HepG2 (cell line): ENCODE results near the gene ATP6V0A1. TPM values are rescaled to one million over a fixed set of nuclear protein-coding genes. Genes with fewer than 3 reads are reported as not detected.

Experiments used
- GATAD1 ChIP-seq: IDR thresholded peaks from 2 replicates; pipeline ENCODE4 v1.6.1; 2016; ENCODE audit warnings: missing genetic modification reagents, missing compliant biosample characterization
- MAFG ChIP-seq: sonication (generic); formaldehyde crosslinking; IDR thresholded peaks from 2 replicates; pipeline ENCODE4 v1.5.1; 2020; ENCODE audit warnings: mild to moderate bottlenecking, missing genetic modification reagents
- MTA1 ChIP-seq: sonication (generic); formaldehyde crosslinking; IDR thresholded peaks from 2 replicates; pipeline ENCODE4 v1.4.0; 2020; ENCODE audit warnings: missing genetic modification reagents, mild to moderate bottlenecking, borderline replicate concordance
- PRPF4 ChIP-seq: fragments of 200-400 bp; formaldehyde crosslinking; IDR thresholded peaks from 2 replicates; pipeline ENCODE4 v1.6.1; 2016; ENCODE audit warnings: low read length, low read depth; ENCODE audit not compliant: poor library complexity, severe bottlenecking
- SCMH1 ChIP-seq: sonication (generic); formaldehyde crosslinking; IDR thresholded peaks from 2 replicates; pipeline ENCODE4 v1.9.0; 2021; ENCODE audit warnings: missing genetic modification reagents, mild to moderate bottlenecking, borderline replicate concordance
- SKI ChIP-seq: fragments of 450-650 bp; IDR thresholded peaks from one replicate; pipeline ENCODE4 v1.6.1; 2018; ENCODE audit warnings: mild to moderate bottlenecking; ENCODE audit not compliant: partially characterized antibody
- STAT5B ChIP-seq: sonication (generic); formaldehyde crosslinking; IDR thresholded peaks from 2 replicates; pipeline ENCODE4 v1.4.0; 2020; ENCODE audit warnings: missing genetic modification reagents
- THYN1 ChIP-seq: sonication (generic); formaldehyde crosslinking; IDR thresholded peaks from 2 replicates; pipeline ENCODE4 v1.8.1; 2023; ENCODE audit warnings: low read depth, mild to moderate bottlenecking, moderate library complexity, missing genetic modification reagents, borderline replicate concordance
- ZNF777 ChIP-seq: sonication (generic); formaldehyde crosslinking; IDR thresholded peaks from 2 replicates; pipeline ENCODE4 v1.4.0; 2020; ENCODE audit warnings: missing genetic modification reagents
- polyA plus RNA-seq, 8 experiments: library from polyadenylated mRNA; depleted of rRNA in 3 of 8; stranded (reverse) in 7 of 8; unstranded in 1 of 8; fragments of >200 nt; fragmentation: Illumina TruSeq in 4 of 8; extraction: Trizol in 4 of 8; gene quantifications; 2 replicates each; pipeline versions ENCODE4 v1.2.1 to v1.2.3, GENCODE V29; 2011 to 2016; ENCODE audit warnings: low read depth in 4 of 8, missing spikeins in 1 of 8, mixed read lengths in 1 of 8; ENCODE audit not compliant: insufficient read depth in 1 of 8
- total RNA-seq, 5 experiments: library from RNA; depleted of rRNA; stranded (reverse); fragments of >200 nt; fragmentation: Illumina TruSeq; extraction: Trizol; gene quantifications; 2 replicates each; pipeline ENCODE4 v1.2.3, GENCODE V29; 2016; ENCODE audit warnings: low read depth in 1 of 5
- TF ChIP-seq, protein P1 (sequence below): sonication (generic); formaldehyde crosslinking; IDR thresholded peaks from 2 replicates; pipeline ENCODE4 v1.5.1; 2020; ENCODE audit warnings: mild to moderate bottlenecking, missing genetic modification reagents, moderate library complexity
- TF ChIP-seq, protein P2 (sequence below): sonication (generic); formaldehyde crosslinking; IDR thresholded peaks from 2 replicates; pipeline ENCODE4 v1.8.0; 2023; ENCODE audit warnings: mild to moderate bottlenecking, missing genetic modification reagents
- TF ChIP-seq, protein P3 (sequence below): sonication (generic); formaldehyde crosslinking; IDR thresholded peaks from 2 replicates; pipeline ENCODE4 v1.5.0; 2020; ENCODE audit warnings: mild to moderate bottlenecking, missing genetic modification reagents
- TF ChIP-seq, protein P4 (sequence below): IDR thresholded peaks from 2 replicates; pipeline ENCODE4 v1.6.1; 2016; ENCODE audit warnings: low read depth, missing genetic modification reagents, missing compliant biosample characterization

The ATP6V0A1 gene
- total and polyA plus RNA-seq, 2 of the 13 experiments (the other 11 are each of a cell fraction or from before 2014, with no cell fraction given): 27.9 to 54.1 TPM

DNA sequence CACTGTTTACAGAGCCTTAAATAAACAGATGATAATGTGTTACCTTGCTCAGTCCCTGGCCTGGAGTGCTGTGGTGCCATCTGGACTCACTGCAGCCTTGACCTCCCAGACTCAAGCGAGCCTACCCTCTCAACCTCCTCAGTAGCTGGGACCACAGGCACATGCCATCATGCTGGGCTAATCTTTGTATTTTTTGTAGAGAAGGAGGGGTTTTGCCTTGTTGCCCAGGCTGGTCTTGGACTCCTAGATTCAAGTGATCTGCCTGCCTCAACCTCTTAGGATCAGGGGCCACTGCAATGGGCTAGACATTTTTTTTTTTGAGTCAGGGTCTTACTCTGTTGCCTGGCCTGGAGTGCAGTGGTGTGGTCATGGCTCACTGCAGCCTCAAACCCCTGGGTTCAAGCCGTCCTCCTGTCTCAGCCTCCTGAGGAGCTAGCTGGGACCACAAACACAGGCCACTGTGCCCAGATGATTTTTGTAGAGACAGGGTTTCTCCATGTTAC is 72.3 kb downstream of the ATP6V0A1 start (continued):
- TF ChIP-seq, protein P1, sequence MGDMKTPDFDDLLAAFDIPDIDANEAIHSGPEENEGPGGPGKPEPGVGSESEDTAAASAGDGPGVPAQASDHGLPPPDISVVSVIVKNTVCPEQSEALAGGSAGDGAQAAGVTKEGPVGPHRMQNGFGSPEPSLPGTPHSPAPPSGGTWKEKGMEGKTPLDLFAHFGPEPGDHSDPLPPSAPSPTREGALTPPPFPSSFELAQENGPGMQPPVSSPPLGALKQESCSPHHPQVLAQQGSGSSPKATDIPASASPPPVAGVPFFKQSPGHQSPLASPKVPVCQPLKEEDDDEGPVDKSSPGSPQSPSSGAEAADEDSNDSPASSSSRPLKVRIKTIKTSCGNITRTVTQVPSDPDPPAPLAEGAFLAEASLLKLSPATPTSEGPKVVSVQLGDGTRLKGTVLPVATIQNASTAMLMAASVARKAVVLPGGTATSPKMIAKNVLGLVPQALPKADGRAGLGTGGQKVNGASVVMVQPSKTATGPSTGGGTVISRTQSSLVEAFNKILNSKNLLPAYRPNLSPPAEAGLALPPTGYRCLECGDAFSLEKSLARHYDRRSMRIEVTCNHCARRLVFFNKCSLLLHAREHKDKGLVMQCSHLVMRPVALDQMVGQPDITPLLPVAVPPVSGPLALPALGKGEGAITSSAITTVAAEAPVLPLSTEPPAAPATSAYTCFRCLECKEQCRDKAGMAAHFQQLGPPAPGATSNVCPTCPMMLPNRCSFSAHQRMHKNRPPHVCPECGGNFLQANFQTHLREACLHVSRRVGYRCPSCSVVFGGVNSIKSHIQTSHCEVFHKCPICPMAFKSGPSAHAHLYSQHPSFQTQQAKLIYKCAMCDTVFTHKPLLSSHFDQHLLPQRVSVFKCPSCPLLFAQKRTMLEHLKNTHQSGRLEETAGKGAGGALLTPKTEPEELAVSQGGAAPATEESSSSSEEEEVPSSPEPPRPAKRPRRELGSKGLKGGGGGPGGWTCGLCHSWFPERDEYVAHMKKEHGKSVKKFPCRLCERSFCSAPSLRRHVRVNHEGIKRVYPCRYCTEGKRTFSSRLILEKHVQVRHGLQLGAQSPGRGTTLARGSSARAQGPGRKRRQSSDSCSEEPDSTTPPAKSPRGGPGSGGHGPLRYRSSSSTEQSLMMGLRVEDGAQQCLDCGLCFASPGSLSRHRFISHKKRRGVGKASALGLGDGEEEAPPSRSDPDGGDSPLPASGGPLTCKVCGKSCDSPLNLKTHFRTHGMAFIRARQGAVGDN (CRISPR knock-in tag): peak; percentile 77; the same call in 1 of the 2 replicates
- TF ChIP-seq MTA1 (CRISPR knock-in tag) (peak; percentile 98), SCMH1 (no peak), SKI (peak; percentile 92), PRPF4 (no peak), MAFG (CRISPR knock-in tag) (no peak), GATAD1 (CRISPR knock-in tag) (peak; percentile 84), STAT5B (no peak), ZNF777 (no peak), THYN1 (CRISPR knock-in tag) (no peak)
- TF ChIP-seq, protein P2, sequence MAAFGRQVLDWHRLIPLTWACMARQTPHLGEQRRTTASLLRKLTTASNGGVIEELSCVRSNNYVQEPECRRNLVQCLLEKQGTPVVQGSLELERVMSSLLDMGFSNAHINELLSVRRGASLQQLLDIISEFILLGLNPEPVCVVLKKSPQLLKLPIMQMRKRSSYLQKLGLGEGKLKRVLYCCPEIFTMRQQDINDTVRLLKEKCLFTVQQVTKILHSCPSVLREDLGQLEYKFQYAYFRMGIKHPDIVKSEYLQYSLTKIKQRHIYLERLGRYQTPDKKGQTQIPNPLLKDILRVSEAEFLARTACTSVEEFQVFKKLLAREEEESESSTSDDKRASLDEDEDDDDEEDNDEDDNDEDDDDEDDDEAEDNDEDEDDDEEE (CRISPR knock-in tag): no peak
- TF ChIP-seq, protein P3, sequence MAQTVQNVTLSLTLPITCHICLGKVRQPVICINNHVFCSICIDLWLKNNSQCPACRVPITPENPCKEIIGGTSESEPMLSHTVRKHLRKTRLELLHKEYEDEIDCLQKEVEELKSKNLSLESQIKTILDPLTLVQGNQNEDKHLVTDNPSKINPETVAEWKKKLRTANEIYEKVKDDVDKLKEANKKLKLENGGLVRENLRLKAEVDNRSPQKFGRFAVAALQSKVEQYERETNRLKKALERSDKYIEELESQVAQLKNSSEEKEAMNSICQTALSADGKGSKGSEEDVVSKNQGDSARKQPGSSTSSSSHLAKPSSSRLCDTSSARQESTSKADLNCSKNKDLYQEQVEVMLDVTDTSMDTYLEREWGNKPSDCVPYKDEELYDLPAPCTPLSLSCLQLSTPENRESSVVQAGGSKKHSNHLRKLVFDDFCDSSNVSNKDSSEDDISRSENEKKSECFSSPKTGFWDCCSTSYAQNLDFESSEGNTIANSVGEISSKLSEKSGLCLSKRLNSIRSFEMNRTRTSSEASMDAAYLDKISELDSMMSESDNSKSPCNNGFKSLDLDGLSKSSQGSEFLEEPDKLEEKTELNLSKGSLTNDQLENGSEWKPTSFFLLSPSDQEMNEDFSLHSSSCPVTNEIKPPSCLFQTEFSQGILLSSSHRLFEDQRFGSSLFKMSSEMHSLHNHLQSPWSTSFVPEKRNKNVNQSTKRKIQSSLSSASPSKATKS (CRISPR knock-in tag): peak; percentile 73; the same call in 1 of the 2 replicates
- TF ChIP-seq, protein P4, sequence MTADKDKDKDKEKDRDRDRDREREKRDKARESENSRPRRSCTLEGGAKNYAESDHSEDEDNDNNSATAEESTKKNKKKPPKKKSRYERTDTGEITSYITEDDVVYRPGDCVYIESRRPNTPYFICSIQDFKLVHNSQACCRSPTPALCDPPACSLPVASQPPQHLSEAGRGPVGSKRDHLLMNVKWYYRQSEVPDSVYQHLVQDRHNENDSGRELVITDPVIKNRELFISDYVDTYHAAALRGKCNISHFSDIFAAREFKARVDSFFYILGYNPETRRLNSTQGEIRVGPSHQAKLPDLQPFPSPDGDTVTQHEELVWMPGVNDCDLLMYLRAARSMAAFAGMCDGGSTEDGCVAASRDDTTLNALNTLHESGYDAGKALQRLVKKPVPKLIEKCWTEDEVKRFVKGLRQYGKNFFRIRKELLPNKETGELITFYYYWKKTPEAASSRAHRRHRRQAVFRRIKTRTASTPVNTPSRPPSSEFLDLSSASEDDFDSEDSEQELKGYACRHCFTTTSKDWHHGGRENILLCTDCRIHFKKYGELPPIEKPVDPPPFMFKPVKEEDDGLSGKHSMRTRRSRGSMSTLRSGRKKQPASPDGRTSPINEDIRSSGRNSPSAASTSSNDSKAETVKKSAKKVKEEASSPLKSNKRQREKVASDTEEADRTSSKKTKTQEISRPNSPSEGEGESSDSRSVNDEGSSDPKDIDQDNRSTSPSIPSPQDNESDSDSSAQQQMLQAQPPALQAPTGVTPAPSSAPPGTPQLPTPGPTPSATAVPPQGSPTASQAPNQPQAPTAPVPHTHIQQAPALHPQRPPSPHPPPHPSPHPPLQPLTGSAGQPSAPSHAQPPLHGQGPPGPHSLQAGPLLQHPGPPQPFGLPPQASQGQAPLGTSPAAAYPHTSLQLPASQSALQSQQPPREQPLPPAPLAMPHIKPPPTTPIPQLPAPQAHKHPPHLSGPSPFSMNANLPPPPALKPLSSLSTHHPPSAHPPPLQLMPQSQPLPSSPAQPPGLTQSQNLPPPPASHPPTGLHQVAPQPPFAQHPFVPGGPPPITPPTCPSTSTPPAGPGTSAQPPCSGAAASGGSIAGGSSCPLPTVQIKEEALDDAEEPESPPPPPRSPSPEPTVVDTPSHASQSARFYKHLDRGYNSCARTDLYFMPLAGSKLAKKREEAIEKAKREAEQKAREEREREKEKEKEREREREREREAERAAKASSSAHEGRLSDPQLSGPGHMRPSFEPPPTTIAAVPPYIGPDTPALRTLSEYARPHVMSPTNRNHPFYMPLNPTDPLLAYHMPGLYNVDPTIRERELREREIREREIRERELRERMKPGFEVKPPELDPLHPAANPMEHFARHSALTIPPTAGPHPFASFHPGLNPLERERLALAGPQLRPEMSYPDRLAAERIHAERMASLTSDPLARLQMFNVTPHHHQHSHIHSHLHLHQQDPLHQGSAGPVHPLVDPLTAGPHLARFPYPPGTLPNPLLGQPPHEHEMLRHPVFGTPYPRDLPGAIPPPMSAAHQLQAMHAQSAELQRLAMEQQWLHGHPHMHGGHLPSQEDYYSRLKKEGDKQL: peak; percentile 79
